ENCODE results near the gene TSPAN33. TPM values are rescaled to one million over a fixed set of nuclear protein-coding genes. Genes with fewer than 3 reads are reported as not detected.

Gene TSPAN33
- total RNA-seq, 1 experiment from 2014 or later = 1.6 TPM

- Histone ChIP-seq H3K27me3 (replicated peaks; ENCODE audit: insufficient read depth, low read depth, low read length, poor library complexity) (no peaks in the 10 kb centered on the region), H3K4me1 (ENCODE audit: insufficient read depth, low read length, poor library complexity, severe bottlenecking) (peaks cover 18% of the 10 kb centered on the region), H3K36me3 (ENCODE audit: insufficient read depth, low read length, poor library complexity, severe bottlenecking) (no peaks in the 10 kb centered on the region), H3K9me3 (ENCODE audit: low read depth, low read length, poor library complexity, severe bottlenecking) (no peaks in the 10 kb centered on the region), H3K27ac (ENCODE audit: low read depth, low read length, poor library complexity, severe bottlenecking) (no peak overlapping the region), H3K4me3 (ENCODE audit: low read depth, low read length, poor library complexity, severe bottlenecking) (no peak overlapping the region)
- POLR2A ChIA-PET (ENCODE audit: low non-redundant PET) = no interaction called here
- no TSS peak for BruUV-seq (replicated peaks)
- CTCF ChIA-PET = no interaction called here
- intact Hi-C loops (cut with micrococcal nuclease; ENCODE audit: unreplicated experiment) = no loop called here
- TF ChIP-seq EZH2 (IDR thresholded peaks at IDR 0.05; ENCODE audit: borderline replicate concordance, low read depth, low read length, poor library complexity, severe bottlenecking) = no peak
- no peak for TF ChIP-seq CTCF (conservative IDR thresholded peaks at IDR 0.05; ENCODE audit: low read depth, low read length)
- no peak for DNase-seq (ENCODE audit: low spot score)
These were observed 43.7 kb upstream of the TSPAN33 start for GRCh38 chr7:129100827-129101166.

GRCh38 chr7:129101746-129102145, 42.8 kb upstream of the TSPAN33 start:
- TF ChIP-seq EZH2 (IDR thresholded peaks at IDR 0.05; ENCODE audit: borderline replicate concordance, low read depth, low read length, poor library complexity, severe bottlenecking) (no peak), CTCF (conservative IDR thresholded peaks at IDR 0.05; ENCODE audit: low read depth, low read length) (no peak)
- no peaks in the 10 kb centered on the region for H3K9me3 ChIP-seq (ENCODE audit: low read depth, low read length, poor library complexity, severe bottlenecking)
- H3K4me1 ChIP-seq (ENCODE audit: insufficient read depth, low read length, poor library complexity, severe bottlenecking) = peaks cover 18% of the 10 kb centered on the region
- peak; percentile 86 for DNase-seq (ENCODE audit: low spot score)
- H3K36me3 ChIP-seq (ENCODE audit: insufficient read depth, low read length, poor library complexity, severe bottlenecking) = no peaks in the 10 kb centered on the region
- no peaks in the 10 kb centered on the region for H3K27me3 ChIP-seq (replicated peaks; ENCODE audit: insufficient read depth, low read depth, low read length, poor library complexity)
- ChIA-PET POLR2A (ENCODE audit: low non-redundant PET) (no interaction called here), CTCF (interaction anchor here (1.3 kb wide), 1 partner anchor 10 kb away, joined by 5 read pairs; no protein-coding TSS in a partner anchor)
- H3K4me3 ChIP-seq (ENCODE audit: low read depth, low read length, poor library complexity, severe bottlenecking) = no peak overlapping the region
- intact Hi-C loops (cut with micrococcal nuclease; ENCODE audit: unreplicated experiment) = no loop called here
- no peak overlapping the region for H3K27ac ChIP-seq (ENCODE audit: low read depth, low read length, poor library complexity, severe bottlenecking)
- BruUV-seq (replicated peaks) = no TSS peak

- Histone ChIP-seq H3K9me3 (ENCODE audit: low read depth, low read length, poor library complexity, severe bottlenecking) (no peaks in the 10 kb centered on the region), H3K36me3 (ENCODE audit: insufficient read depth, low read length, poor library complexity, severe bottlenecking) (no peaks in the 10 kb centered on the region), H3K27ac (ENCODE audit: low read depth, low read length, poor library complexity, severe bottlenecking) (no peak overlapping the region), H3K27me3 (replicated peaks; ENCODE audit: insufficient read depth, low read depth, low read length, poor library complexity) (no peaks in the 10 kb centered on the region), H3K4me3 (ENCODE audit: low read depth, low read length, poor library complexity, severe bottlenecking) (no peak overlapping the region), H3K4me1 (ENCODE audit: insufficient read depth, low read length, poor library complexity, severe bottlenecking) (peaks cover 18% of the 10 kb centered on the region)
- no peak for DNase-seq (ENCODE audit: low spot score)
- ChIA-PET CTCF (no interaction called here), POLR2A (ENCODE audit: low non-redundant PET) (no interaction called here)
- no peak for TF ChIP-seq CTCF (conservative IDR thresholded peaks at IDR 0.05; ENCODE audit: low read depth, low read length)
- no peak for TF ChIP-seq EZH2 (IDR thresholded peaks at IDR 0.05; ENCODE audit: borderline replicate concordance, low read depth, low read length, poor library complexity, severe bottlenecking)
- no TSS peak for BruUV-seq (replicated peaks)
- intact Hi-C loops (cut with micrococcal nuclease; ENCODE audit: unreplicated experiment) = no loop called here
These were observed 40.8 kb upstream of the TSPAN33 start for GRCh38 chr7:129103561-129104324.
